HUES6 (cell line): ENCODE data around the gene CDV3.
A peak's percentile ranks its signal among the peaks of the same experiment; 100 is the strongest.
"Not testable (repeated sequence)": the region's sequence is repeated elsewhere in the genome, so short reads cannot be mapped to it uniquely, and the experiment has no call there.

ENCODE experiments used
- H3K27ac ChIP-seq: 2 replicates; pipeline ENCODE4 v1.7.0; 2013; ENCODE audit warnings: low read depth, mild to moderate bottlenecking, low read length, inconsistent platforms
- H3K27me3 ChIP-seq: 2 replicates; pipeline ENCODE4 v1.6.1; 2013; ENCODE audit warnings: low read length; ENCODE audit not compliant: control insufficient read depth, insufficient read depth
- H3K36me3 ChIP-seq: 2 replicates; pipeline ENCODE4 v1.6.1; 2013; ENCODE audit warnings: low read length; ENCODE audit not compliant: control insufficient read depth, insufficient read depth
- H3K4me1 ChIP-seq: 2 replicates; pipeline ENCODE4 v1.6.1; 2013; ENCODE audit warnings: low read length; ENCODE audit not compliant: control insufficient read depth, insufficient read depth
- H3K4me3 ChIP-seq: 2 replicates; pipeline ENCODE4 v1.5.1; 2013; ENCODE audit warnings: low read depth, low read length
- H3K9ac ChIP-seq: one replicate; pipeline ENCODE4 v1.6.1; 2013; ENCODE audit warnings: mild to moderate bottlenecking, low read length
- H3K9me3 ChIP-seq: 2 replicates; pipeline ENCODE4 v1.6.1; 2013; ENCODE audit warnings: low read depth, low read length; ENCODE audit not compliant: control insufficient read depth, insufficient read depth

Gene CDV3, protein sequence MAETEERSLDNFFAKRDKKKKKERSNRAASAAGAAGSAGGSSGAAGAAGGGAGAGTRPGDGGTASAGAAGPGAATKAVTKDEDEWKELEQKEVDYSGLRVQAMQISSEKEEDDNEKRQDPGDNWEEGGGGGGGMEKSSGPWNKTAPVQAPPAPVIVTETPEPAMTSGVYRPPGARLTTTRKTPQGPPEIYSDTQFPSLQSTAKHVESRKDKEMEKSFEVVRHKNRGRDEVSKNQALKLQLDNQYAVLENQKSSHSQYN

GRCh38 chr3:133573629-133574194 is at the start of gene CDV3:
TSS of gene CDV3 (plus strand) at chr3:133573686. CDS start at chr3:133574045, 359 bp downstream.
- Histone ChIP-seq H3K9me3 (no peaks in the 10 kb centered on the region), H3K9ac (peak within 1 kb of the TSS; percentile 91), H3K4me3 (peak within 1 kb of the TSS; percentile 86), H3K27me3 (no peaks in the 10 kb centered on the region), H3K27ac (peak within 1 kb of the TSS; percentile 70; the same call in 1 of the 2 replicates), H3K36me3 (peaks cover 42% of the 10 kb centered on the region), H3K4me1 (peaks cover 11% of the 10 kb centered on the region)

GRCh38 chr3:133523758-133524157 is 49.7 kb upstream of the CDV3 start:
- not testable (repeated sequence) for H3K9ac ChIP-seq, H3K27me3 ChIP-seq, H3K36me3 ChIP-seq, H3K4me1 ChIP-seq, H3K4me3 ChIP-seq, H3K27ac ChIP-seq, H3K9me3 ChIP-seq

- Histone ChIP-seq H3K9me3 (peaks cover 3% of the 10 kb centered on the region; the same call in 1 of the 2 replicates), H3K4me3 (no peak overlapping the region), H3K4me1 (no peaks in the 10 kb centered on the region), H3K27ac (no peak overlapping the region), H3K27me3 (no peaks in the 10 kb centered on the region), H3K9ac (no peak overlapping the region), H3K36me3 (no peaks in the 10 kb centered on the region)
These were observed 48.1 kb upstream of the CDV3 start for GRCh38 chr3:133525435-133525834.

DNA sequence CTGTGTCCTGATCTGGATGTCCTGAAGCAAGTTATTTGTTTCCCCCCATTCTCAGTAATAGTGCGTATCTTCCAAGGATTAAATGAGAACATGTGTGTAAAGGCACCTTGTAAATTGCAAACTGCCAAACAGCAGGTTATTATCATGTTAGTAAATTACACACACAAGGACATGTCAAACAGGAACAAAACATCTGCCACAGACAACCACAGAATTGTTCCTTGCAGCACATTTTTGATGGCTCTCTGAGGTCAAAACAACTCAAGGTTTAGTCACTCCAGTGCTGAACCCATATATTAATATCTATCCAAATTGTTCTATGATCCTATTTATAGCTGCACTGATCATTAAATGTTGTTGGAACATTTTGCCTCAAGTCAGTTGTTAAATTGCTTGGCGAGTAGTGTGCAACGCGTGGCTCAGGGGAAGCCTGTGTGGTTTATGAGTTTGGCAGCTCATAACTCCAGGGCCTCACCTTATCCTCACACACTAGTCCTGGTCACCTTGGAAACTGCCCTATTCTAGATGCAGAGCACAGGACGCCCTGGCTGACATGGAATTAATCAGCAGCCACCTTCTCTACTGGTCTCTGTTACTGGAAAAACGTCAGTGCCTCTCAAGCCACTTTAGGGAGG is 46.3 kb upstream of the CDV3 start:
- Histone ChIP-seq H3K27ac (no peak overlapping the region), H3K27me3 (no peaks in the 10 kb centered on the region), H3K9me3 (peaks cover 3% of the 10 kb centered on the region; the same call in 1 of the 2 replicates), H3K4me1 (no peaks in the 10 kb centered on the region; the same call in 1 of the 2 replicates), H3K9ac (no peak overlapping the region), H3K4me3 (no peak overlapping the region), H3K36me3 (no peaks in the 10 kb centered on the region)

DNA sequence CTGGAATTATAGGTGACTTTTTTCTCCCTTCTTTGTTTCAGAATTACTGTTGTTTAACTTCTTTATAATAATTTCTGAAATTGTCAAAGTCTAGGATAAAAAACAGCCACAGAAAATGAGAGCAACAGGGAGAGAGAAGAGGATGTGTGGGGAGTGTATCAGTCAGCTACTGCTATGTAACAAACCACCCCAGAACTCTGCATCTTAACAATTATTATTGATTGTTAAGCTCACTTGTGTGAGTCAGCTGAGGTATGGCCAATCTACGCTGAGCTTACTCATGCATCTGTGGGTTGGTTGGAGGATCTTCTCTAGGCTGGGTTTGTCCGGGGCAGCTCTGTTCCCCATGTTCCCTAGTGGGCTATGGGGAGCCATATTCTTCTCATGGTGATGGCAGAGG is 43.7 kb upstream of the CDV3 start:
- peaks cover 3% of the 10 kb centered on the region; the same call in 1 of the 2 replicates for H3K9me3 ChIP-seq

GRCh38 chr3:133531981-133532380 is 41.5 kb upstream of the CDV3 start:
- Histone ChIP-seq H3K27me3 (no peaks in the 10 kb centered on the region), H3K27ac (no peak overlapping the region), H3K36me3 (no peaks in the 10 kb centered on the region), H3K4me1 (peaks cover 4% of the 10 kb centered on the region; the same call in 1 of the 2 replicates), H3K9me3 (peaks cover 3% of the 10 kb centered on the region; the same call in 1 of the 2 replicates), H3K9ac (no peak overlapping the region), H3K4me3 (no peak overlapping the region)

More for the DNA sequence above, 43.7 kb upstream of the CDV3 start:
- no peaks in the 10 kb centered on the region for H3K27me3 ChIP-seq
- H3K36me3 ChIP-seq, result no peaks in the 10 kb centered on the region
- H3K27ac ChIP-seq, result no peak overlapping the region
- peaks cover 4% of the 10 kb centered on the region; the same call in 1 of the 2 replicates for H3K4me1 ChIP-seq
- no peak overlapping the region for H3K9ac ChIP-seq
- no peak overlapping the region for H3K4me3 ChIP-seq

- Histone ChIP-seq H3K4me1 (peaks cover 4% of the 10 kb centered on the region; the same call in 1 of the 2 replicates), H3K27ac (no peak overlapping the region), H3K9ac (no peak overlapping the region)
These were observed 40.5 kb upstream of the CDV3 start for GRCh38 chr3:133532951-133533350.

DNA sequence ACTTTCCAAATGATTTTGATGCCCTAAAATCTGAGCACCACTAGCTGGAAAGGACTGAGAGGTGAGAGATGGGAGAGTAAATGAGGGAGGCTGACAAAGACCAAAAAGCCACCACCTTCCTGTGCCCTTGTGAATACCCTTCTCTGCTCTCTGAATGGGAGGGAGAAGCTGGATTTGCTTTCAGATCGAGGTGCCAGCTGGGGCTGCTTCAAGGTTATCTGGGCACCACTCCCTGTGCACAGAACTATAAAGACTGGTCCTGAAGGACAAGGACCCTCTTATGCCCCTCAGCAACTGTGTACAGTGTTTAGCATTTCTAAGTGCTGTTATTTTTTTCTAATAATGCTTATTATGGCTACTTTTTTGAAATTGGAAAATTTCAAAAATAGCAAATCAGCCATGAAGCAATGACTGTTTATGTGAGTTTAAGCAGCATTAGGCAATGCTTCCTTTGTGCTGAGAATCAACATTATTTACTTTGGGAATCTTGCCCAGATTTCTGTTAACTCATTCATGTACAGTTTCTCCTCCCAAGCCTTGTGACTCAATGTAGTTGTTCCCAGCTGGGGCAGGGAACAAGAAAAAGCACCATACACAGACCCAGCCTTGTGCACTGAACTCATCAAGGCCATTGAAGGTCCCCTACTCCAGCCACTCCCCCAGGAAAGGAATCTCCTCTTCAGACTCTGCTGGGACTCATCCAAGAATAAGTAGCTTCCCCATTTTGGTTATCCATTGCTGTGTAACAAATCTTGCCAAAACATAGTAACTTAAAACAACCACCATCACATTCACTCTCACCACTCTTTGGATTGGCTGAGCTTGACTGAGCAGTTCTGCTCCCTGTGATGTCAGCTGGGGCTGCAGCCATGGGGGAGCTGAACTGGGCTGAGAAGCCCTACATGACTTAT is 37.3 kb upstream of the CDV3 start:
- Histone ChIP-seq H3K27ac (no peak overlapping the region), H3K4me1 (peaks cover 4% of the 10 kb centered on the region; the same call in 1 of the 2 replicates), H3K9me3 (no peaks in the 10 kb centered on the region), H3K4me3 (no peak overlapping the region), H3K27me3 (no peaks in the 10 kb centered on the region), H3K36me3 (no peaks in the 10 kb centered on the region), H3K9ac (no peak overlapping the region)

More at GRCh38 chr3:133532951-133533350, 40.5 kb upstream of the CDV3 start:
- Histone ChIP-seq H3K36me3 (no peaks in the 10 kb centered on the region), H3K9me3 (peaks cover 3% of the 10 kb centered on the region; the same call in 1 of the 2 replicates), H3K4me3 (no peak overlapping the region), H3K27me3 (no peaks in the 10 kb centered on the region)

GRCh38 chr3:133537131-133537530 is 36.4 kb upstream of the CDV3 start:
- H3K4me3 ChIP-seq, H3K4me1 ChIP-seq, H3K36me3 ChIP-seq, H3K9ac ChIP-seq, H3K9me3 ChIP-seq, H3K27ac ChIP-seq, H3K27me3 ChIP-seq: not testable (repeated sequence)

- Histone ChIP-seq H3K36me3 (no peaks in the 10 kb centered on the region), H3K27me3 (no peaks in the 10 kb centered on the region), H3K27ac (no peak overlapping the region), H3K4me3 (no peak overlapping the region), H3K9me3 (no peaks in the 10 kb centered on the region), H3K9ac (no peak overlapping the region), H3K4me1 (no peaks in the 10 kb centered on the region)
These were observed 35.3 kb upstream of the CDV3 start for GRCh38 chr3:133538154-133538553.
